Right cardiac atrium (tissue), 5 donors: ENCODE measurements around the gene CPNE8. TPM values are rescaled to one million over a fixed set of nuclear protein-coding genes. Genes with fewer than 3 reads are reported as not detected.

ENCODE experiments used
- ATAC-seq, 2 donors: fragments of 200-7000 bp; cut with Tn5 transposase; one replicate each; pipeline versions ENCODE4 v1.8.0 to v1.9.1; 2020; ENCODE audit warnings: moderate library complexity in 2 of 2, mild to moderate bottlenecking in 1 of 2
- DNase-seq, 3 donors: peaks; one replicate each; pipeline ENCODE4 v3.0.0-alpha.2; 2020
- H3K27ac ChIP-seq: one replicate; pipeline ENCODE4 v1.5.1; 2013; ENCODE audit warnings: mild to moderate bottlenecking, low read length, control low read depth, moderate library complexity
- H3K27me3 ChIP-seq: one replicate; pipeline ENCODE4 v1.6.1; 2013; ENCODE audit not compliant: control insufficient read depth, insufficient read depth
- H3K4me1 ChIP-seq: one replicate; pipeline ENCODE4 v1.6.1; 2013; ENCODE audit warnings: low read length; ENCODE audit not compliant: control insufficient read depth, insufficient read depth
- H3K4me3 ChIP-seq: one replicate; pipeline ENCODE4 v1.5.1; 2013; ENCODE audit warnings: low read length, control low read depth
- H3K9me3 ChIP-seq: one replicate; pipeline ENCODE4 v1.6.1; 2013; ENCODE audit warnings: low read length; ENCODE audit not compliant: control insufficient read depth
- WGBS: extraction: QIAGEN DNeasy Blood & Tissue Kit; methylation state at CpG from one replicate; pipeline ENCODE4 v1.1.7; 2013; 5-methylcytosine and 5-hydroxymethylcytosine counted together
- intact Hi-C, 4 donors: fragments of 100-400 bp; cut with DNase I; formaldehyde crosslinking; loops; one replicate each; pipeline versions ENCODE4 v1.11.0 to v1.14.0; 2022 to 2023
- polyA plus RNA-seq: library from polyadenylated mRNA; stranded (reverse); fragments of 200-250 nt; gene quantifications from one replicate; pipeline ENCODE4 v1.2.3, GENCODE V29; 2013
- total RNA-seq, 4 donors: library from RNA; stranded (reverse); fragmentation: NEBNext Ultra II Directional; extraction: Animal tissue kit (Norgen Biotek cat#: 25700); gene quantifications; one replicate each; pipeline ENCODE4 v1.2.1, GENCODE V29; 2021
- donor health status: healthy with polysubstance abuse.
- donor health status: DM: no; HTN: yes; CAD: no.
- donor health status: DM: no; HTN: no; CAD: no.
- donor health status: DM: no; HTN: yes; CAD: no; lungs with severe emphysema.
- donor health status: DM: yes; HTN: yes; CAD: no.

CPNE8 gene
- total and polyA plus RNA-seq, 5 donors = 14.1 to 39.7 (median 30.6) TPM

DNA sequence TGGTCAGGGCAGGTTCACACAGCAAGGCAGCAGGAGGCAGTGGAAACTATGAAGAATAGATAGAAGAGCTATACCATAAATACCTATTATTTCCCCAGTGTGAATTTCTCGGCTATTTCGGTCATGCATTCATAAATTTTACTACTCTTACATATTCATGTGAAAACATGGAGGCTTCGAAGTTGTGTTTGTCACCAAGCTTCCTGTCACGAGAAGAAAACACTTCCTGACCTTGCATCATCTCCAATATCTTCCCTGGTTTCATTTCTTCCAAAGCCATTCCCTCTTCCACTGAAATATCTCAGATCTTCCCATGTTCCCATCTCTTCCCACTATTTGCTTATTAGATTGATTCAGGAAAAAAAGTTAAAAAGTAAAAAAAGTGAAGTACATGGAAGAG is 80.4 kb downstream of the CPNE8 start:
- H3K4me1 ChIP-seq = no peaks in the 10 kb centered on the region
- WGBS = 77% methylated on average over 4 of the region's 4 CpGs
- intact Hi-C loops = no loop called here
- DNase-seq (no peak), ATAC-seq (no peak)
- H3K27ac ChIP-seq = no peak overlapping the region
- no peaks in the 10 kb centered on the region for H3K27me3 ChIP-seq
- H3K9me3 ChIP-seq = no peaks in the 10 kb centered on the region
- H3K4me3 ChIP-seq = no peak overlapping the region

GRCh38 chr12:38823738-38824137 is 81.7 kb downstream of the CPNE8 start:
- ATAC-seq (no peak), DNase-seq (no peak)
- intact Hi-C loops = no loop called here
- 87% methylated on average over 6 of the region's 6 CpGs for WGBS
- no peaks in the 10 kb centered on the region for H3K4me1 ChIP-seq
- no peaks in the 10 kb centered on the region for H3K9me3 ChIP-seq
- no peak overlapping the region for H3K27ac ChIP-seq
- H3K4me3 ChIP-seq = no peak overlapping the region
- no peaks in the 10 kb centered on the region for H3K27me3 ChIP-seq

GRCh38 chr12:38823314-38823713 is 82.1 kb downstream of the CPNE8 start:
- Histone ChIP-seq H3K27ac (no peak overlapping the region), H3K4me1 (no peaks in the 10 kb centered on the region), H3K9me3 (no peaks in the 10 kb centered on the region), H3K27me3 (no peaks in the 10 kb centered on the region), H3K4me3 (no peak overlapping the region)
- intact Hi-C loops = no loop called here
- WGBS = 63% methylated on average over 2 of the region's 2 CpGs
- DNase-seq (no peak), ATAC-seq (no peak)

DNA sequence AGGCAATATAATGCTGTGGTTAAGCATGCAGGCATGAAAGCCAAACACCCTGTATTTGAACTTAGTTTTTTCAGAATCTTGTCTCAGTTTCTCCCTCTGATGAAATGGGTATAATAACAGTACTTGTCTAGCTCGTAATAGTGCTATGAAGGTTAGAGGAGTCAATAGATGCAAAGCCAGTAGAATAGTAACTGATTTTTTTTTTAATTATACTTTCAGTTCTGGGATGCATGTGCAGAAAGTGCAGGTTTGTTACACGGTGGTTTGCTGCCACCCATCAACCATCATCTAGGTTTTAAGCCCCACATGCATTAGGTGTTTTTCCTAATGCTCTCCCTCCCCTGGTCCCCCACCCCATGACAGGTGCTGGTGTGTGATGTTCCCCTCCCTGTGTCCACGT is 87.4 kb downstream of the CPNE8 start:
- H3K27ac ChIP-seq = no peak overlapping the region
- ATAC-seq = no peak
- H3K4me3 ChIP-seq = no peak overlapping the region
- intact Hi-C loops = no loop called here
- DNase-seq = no peak
- H3K4me1 ChIP-seq = no peaks in the 10 kb centered on the region
- WGBS = 89% methylated on average over 3 of the region's 3 CpGs
- no peaks in the 10 kb centered on the region for H3K9me3 ChIP-seq
- no peaks in the 10 kb centered on the region for H3K27me3 ChIP-seq

DNA sequence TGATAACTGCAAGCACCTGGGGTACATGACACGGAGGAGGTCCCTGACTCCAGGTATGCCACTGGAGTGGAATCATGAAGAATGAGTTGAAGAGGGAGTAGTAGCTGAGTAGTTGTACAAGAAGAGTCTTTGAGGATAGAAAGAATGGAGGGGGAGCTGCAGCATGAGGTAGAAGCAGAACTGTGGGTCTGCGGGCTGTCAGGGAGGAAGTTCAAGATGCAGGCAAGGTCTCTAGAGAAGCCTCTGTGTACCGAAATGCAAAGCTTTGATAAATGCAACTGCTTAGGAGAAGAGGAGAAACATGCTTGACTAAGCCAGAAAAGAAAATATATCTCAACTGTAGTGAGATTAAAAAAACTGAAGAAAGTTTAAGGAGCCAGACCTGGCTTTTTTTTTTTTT is 91.5 kb downstream of the CPNE8 start:
- no peak overlapping the region for H3K27ac ChIP-seq
- no peak overlapping the region for H3K4me3 ChIP-seq
- 76% methylated on average over 3 of the region's 3 CpGs for WGBS
- intact Hi-C loops = no loop called here
- H3K4me1 ChIP-seq = no peaks in the 10 kb centered on the region
- no peaks in the 10 kb centered on the region for H3K9me3 ChIP-seq
- no peaks in the 10 kb centered on the region for H3K27me3 ChIP-seq
- no peak for ATAC-seq
- no peak for DNase-seq

DNA sequence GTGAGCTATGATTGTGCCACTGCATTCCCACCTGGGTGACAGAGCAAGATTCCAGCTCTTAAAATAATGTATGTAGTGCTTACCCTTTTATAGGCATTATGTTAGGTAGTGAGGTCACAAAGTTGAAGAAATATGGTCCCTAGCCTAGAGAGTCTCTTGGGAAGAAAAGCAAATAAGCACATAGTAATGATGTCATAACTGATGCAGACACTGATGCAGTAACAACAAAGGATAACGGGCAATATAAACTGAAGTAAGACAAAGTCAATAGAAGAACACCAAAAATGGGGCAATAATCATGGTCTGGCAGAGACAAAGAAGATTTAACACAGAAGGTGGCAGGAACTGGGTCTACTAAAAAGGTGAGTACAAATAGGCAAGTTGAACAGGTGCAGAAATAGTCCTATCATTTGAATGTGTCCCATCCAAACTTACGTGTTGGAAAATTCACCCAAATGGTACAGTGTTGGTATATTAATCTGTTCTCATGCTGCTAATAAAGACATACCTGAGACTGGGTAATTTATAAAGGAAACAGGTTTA is 93.5 kb downstream of the CPNE8 start:
- no peak for DNase-seq
- intact Hi-C loops = no loop called here
- H3K27ac ChIP-seq = no peak overlapping the region
- 91% methylated on average over 2 of the region's 2 CpGs for WGBS
- H3K4me1 ChIP-seq = no peaks in the 10 kb centered on the region
- no peaks in the 10 kb centered on the region for H3K27me3 ChIP-seq
- no peak overlapping the region for H3K4me3 ChIP-seq
- ATAC-seq = no peak
- H3K9me3 ChIP-seq = no peaks in the 10 kb centered on the region

DNA sequence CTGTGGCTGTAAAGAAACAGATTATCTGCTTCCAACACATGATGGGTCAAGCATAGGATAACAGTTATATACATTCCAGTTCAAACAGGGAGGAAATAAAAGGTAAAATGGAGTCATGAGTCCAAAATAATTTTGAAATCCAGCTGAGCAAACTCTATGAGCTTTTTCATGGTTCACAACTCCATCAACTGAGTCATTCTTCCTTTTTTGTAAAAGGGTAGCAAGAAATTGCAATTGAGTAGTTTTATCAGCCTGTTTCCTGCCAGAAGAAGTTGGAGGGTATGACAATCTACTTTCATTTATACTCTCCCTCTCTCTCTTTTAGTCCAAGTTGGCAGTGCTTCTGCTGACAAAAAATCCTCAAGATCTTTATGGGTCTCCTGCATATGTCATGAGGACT is 95.6 kb downstream of the CPNE8 start:
- no peak for ATAC-seq
- Histone ChIP-seq H3K4me1 (no peaks in the 10 kb centered on the region), H3K4me3 (no peak overlapping the region), H3K9me3 (no peaks in the 10 kb centered on the region), H3K27ac (no peak overlapping the region), H3K27me3 (no peaks in the 10 kb centered on the region)
- no peak for DNase-seq
- intact Hi-C loops = no loop called here

- H3K4me1 ChIP-seq = no peaks in the 10 kb centered on the region
- no peak for ATAC-seq
- WGBS = 93% methylated on average over 1 of the region's 1 CpG
- H3K4me3 ChIP-seq = no peak overlapping the region
- H3K9me3 ChIP-seq = no peaks in the 10 kb centered on the region
- H3K27me3 ChIP-seq = no peaks in the 10 kb centered on the region
- H3K27ac ChIP-seq = no peak overlapping the region
- no peak for DNase-seq
- intact Hi-C loops = no loop called here
Measured at GRCh38 chr12:38788106-38788505, 117.3 kb downstream of the CPNE8 start.

DNA sequence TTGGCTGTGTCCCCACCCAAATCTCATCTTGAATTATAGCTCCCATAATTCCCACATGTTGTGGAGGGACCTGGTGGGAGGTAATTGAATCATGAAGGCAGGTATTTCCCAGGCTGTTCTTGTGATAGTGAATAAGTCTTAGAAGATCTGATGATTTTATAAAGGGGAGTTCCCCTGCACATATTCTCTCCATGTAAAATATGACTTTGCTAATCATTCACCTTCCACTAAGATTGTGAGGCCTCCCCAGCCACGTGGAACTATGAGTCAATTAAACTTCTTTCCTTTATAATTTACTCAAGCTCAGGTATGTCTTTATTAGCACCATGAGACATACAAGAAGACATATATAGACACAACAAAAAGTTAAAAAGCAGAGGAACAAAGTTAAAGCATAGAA is 120.0 kb downstream of the CPNE8 start:
- Histone ChIP-seq H3K27me3 (no peaks in the 10 kb centered on the region), H3K27ac (no peak overlapping the region), H3K4me1 (peaks cover 2% of the 10 kb centered on the region), H3K4me3 (no peak overlapping the region), H3K9me3 (no peaks in the 10 kb centered on the region)
- ATAC-seq (no peak), DNase-seq (no peak)
- WGBS = 76% methylated on average over 1 of the region's 1 CpG
- intact Hi-C loops = no loop called here

DNA sequence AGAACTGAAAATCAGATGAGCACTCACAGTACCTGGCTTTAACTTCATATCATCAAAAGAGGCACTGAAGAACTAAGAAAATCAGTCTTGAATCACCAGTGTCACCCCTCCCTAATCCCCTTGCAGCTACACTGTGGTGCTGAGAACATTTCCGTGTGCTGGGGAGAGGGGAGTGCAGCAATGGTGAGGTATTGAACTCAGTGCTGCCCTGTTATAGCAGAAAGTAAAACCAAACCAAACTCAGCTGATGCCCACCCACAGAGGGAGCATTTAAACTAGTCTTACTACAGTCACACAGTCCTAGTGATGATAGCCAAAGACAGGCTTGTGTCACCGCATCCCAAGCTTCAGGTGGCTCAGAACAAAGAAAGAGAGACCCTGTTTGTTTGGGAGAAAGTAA is 122.1 kb downstream of the CPNE8 start:
- Histone ChIP-seq H3K4me1 (peaks cover 2% of the 10 kb centered on the region), H3K9me3 (no peaks in the 10 kb centered on the region), H3K4me3 (no peak overlapping the region), H3K27ac (no peak overlapping the region), H3K27me3 (no peaks in the 10 kb centered on the region)
- WGBS = 86% methylated on average over 2 of the region's 2 CpGs
- DNase-seq = no peak
- intact Hi-C loops = no loop called here
- no peak for ATAC-seq

DNA sequence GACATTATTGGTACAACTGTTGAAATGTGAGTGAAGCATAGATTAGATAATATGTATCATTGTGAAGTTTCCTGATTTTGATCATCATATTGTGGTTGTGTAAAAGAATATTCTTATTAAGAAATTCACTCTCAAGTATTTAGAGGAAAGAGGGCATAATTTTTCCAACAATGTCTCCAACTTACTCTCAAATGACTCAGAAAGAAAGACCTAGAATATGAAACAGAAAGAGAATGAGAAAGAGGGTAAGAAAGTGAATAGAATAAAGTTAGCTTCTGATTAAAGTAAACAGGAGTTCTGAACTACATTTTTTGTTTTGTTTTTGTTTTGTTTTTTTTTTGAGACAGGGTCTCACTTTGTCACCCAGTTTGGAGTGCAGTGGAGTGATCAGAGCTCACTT is 123.0 kb downstream of the CPNE8 start:
- intact Hi-C loops = no loop called here

DNA sequence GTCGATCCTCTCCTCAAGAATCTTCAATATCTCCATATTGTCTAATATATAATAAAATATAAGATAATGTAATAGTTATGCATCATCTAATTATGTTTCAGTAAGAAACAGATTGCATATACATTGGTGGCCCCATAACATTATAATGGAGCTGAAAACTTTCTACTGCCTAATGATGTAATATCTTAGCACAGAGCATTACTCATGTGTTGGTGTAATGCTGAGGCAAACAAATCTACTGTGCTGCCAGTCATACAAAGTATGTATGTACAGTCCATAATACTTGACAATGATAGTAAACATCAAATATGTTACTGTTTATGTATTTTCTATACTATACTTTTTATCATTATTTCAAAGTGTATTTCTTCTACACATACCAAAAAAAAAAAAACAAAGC is 128.7 kb downstream of the CPNE8 start:
- no peak for ATAC-seq
- intact Hi-C loops = no loop called here
- 87% methylated on average over 1 of the region's 1 CpG for WGBS

More for the DNA sequence above, 123.0 kb downstream of the CPNE8 start:
- Histone ChIP-seq H3K9me3 (no peaks in the 10 kb centered on the region), H3K27ac (no peak overlapping the region), H3K4me3 (no peak overlapping the region), H3K27me3 (no peaks in the 10 kb centered on the region), H3K4me1 (peaks cover 2% of the 10 kb centered on the region)
- DNase-seq (no peak), ATAC-seq (no peak)

More for the DNA sequence above, 128.7 kb downstream of the CPNE8 start:
- H3K27me3 ChIP-seq = no peaks in the 10 kb centered on the region
- H3K4me1 ChIP-seq = no peaks in the 10 kb centered on the region
- no peak for DNase-seq
- no peak overlapping the region for H3K4me3 ChIP-seq
- no peaks in the 10 kb centered on the region for H3K9me3 ChIP-seq
- H3K27ac ChIP-seq = no peak overlapping the region
